Measurements from ENCODE around the gene FGG. TPM values are rescaled to one million over a fixed set of nuclear protein-coding genes. Genes with fewer than 3 reads are reported as not detected.

FGG gene
- total RNA-seq, 1 donor from 2014 or later, result 0.26 TPM

DNA sequence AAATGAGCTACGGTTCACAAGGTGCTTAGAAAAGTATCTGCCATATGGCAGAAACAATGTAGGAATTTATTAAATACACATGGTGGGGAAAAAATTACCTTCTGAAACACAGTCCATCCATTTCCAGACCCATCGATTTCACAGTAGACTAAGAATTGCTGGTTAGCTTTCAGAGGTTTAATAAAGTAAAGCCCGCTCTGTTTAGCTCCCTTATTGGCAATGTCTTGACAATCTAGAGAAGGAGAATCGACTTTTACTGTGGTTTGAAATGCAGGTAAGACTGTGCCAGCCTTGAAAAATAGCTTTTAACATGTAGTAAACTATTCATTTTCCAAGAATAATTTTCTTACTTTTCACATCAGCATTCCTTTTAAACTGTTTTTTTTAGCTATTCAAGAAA lies 2.9 kb downstream of the FGG start:
- DNase-seq (ENCODE audit: low read depth) (no peak), FAIRE-seq (no peak)
- Histone ChIP-seq H3K36me3 (ENCODE audit: control insufficient read depth, insufficient read depth, low read length) (no peaks in the 10 kb centered on the region), H3K4me3 (ENCODE audit: low read depth, low read length) (no peak overlapping the region), H3K27me3 (ENCODE audit: control insufficient read depth, insufficient read depth, low read length) (no peaks in the 10 kb centered on the region)
- TF ChIP-seq, protein P1, sequence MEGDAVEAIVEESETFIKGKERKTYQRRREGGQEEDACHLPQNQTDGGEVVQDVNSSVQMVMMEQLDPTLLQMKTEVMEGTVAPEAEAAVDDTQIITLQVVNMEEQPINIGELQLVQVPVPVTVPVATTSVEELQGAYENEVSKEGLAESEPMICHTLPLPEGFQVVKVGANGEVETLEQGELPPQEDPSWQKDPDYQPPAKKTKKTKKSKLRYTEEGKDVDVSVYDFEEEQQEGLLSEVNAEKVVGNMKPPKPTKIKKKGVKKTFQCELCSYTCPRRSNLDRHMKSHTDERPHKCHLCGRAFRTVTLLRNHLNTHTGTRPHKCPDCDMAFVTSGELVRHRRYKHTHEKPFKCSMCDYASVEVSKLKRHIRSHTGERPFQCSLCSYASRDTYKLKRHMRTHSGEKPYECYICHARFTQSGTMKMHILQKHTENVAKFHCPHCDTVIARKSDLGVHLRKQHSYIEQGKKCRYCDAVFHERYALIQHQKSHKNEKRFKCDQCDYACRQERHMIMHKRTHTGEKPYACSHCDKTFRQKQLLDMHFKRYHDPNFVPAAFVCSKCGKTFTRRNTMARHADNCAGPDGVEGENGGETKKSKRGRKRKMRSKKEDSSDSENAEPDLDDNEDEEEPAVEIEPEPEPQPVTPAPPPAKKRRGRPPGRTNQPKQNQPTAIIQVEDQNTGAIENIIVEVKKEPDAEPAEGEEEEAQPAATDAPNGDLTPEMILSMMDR (IDR thresholded peaks at IDR 0.05; ENCODE audit: insufficient read depth, low read length, severe bottlenecking), result no peak

DNA sequence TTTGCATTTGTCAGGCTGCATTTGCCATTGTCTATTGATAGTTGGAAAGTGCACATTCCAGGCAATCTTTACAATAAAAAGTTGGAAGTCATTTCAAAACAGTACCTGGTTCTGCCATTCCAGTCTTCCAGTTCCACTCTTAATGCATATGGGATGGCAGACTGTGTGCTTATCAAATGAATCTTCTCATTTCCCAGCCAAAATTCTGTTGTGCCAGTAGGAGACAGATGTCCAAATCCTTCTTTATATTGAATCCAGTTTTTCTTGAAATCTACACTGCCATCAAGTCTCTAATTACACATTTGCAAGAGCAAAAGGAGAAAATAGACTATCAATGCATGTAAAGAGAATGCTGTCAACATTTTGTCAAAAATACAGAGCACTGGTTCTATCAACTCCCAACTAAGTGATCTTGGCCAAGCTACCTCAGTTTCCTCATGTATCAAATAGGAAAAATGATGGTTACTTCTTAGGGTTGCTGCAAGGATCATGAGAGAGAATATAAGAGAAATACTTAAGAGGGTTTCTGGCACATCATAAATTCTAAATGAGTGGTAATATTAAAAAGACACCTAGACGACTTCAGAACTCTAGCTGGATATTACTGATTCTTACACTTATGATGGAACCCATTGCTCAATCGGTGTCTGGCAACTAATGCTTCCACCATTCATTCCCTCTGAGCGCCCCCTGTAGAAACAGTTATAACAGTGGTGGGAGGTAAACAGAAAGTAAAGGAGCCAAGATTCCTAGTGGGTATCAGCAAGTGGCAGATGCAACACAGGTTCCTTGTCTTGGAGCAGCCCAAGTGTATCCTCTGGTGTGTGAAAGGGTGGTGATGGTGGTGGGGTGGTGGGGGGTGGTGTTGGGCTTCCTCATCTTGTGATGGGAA lies 3.8 kb downstream of the FGG start:
- DNase-seq (ENCODE audit: low read depth) (no peak), FAIRE-seq (no peak)
- Histone ChIP-seq H3K36me3 (ENCODE audit: control insufficient read depth, insufficient read depth, low read length) (no peaks in the 10 kb centered on the region), H3K4me3 (ENCODE audit: low read depth, low read length) (no peak overlapping the region), H3K27me3 (ENCODE audit: control insufficient read depth, insufficient read depth, low read length) (no peaks in the 10 kb centered on the region)
- TF ChIP-seq, protein P1 (IDR thresholded peaks at IDR 0.05; ENCODE audit: insufficient read depth, low read length, severe bottlenecking), result no peak

DNA sequence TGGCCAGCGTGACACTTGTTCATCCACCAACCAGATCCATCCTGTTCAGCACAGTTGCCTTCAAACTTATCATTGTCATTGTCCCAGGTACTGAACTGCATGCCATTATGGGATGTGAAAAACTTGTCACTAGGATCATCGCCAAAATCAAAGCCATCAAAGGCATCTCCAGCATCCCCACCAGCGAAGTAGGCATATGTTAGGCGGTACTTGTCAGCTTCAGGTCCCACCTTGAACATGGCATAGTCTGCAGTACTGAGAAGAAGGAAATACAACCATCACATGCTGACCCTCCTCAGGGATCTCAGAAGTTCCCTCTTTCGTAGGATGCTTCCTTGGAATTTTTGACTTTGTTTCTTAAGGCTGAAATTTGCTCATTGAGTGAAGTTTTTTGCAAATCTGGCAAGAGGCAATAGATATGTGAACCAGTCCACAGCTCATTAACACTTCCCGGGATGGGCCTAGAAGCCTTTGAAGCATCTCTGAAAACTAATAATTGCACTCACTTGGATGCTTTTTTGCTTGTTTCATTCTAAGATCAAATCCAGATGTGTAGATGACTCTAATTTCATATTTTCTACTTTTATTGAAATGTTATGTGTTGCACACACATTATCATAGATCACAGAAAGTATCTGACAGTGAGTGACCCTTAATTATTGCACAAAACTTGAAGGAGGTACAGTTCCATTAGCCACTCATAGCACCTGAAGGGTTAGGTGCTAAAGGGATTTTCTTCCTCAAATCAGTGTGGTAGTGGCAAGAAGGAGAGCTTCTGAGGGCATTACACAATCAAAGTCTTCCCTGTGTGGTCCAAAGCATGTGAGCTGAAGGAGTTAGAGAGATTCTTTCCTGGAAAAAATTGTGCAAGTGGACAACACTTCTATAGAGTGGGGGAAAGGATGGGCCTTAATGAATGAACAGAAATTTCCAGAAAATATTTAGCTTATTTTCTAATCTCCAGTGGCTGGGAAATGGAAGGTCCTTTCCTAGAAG lies 5.4 kb downstream of the FGG start:
- TF ChIP-seq, protein P1 (IDR thresholded peaks at IDR 0.05; ENCODE audit: insufficient read depth, low read length, severe bottlenecking), result no peak
- FAIRE-seq (no peak), DNase-seq (ENCODE audit: low read depth) (no peak)
- Histone ChIP-seq H3K27me3 (ENCODE audit: control insufficient read depth, insufficient read depth, low read length) (no peaks in the 10 kb centered on the region), H3K36me3 (ENCODE audit: control insufficient read depth, insufficient read depth, low read length) (no peaks in the 10 kb centered on the region), H3K4me3 (ENCODE audit: low read depth, low read length) (no peak overlapping the region)

DNA sequence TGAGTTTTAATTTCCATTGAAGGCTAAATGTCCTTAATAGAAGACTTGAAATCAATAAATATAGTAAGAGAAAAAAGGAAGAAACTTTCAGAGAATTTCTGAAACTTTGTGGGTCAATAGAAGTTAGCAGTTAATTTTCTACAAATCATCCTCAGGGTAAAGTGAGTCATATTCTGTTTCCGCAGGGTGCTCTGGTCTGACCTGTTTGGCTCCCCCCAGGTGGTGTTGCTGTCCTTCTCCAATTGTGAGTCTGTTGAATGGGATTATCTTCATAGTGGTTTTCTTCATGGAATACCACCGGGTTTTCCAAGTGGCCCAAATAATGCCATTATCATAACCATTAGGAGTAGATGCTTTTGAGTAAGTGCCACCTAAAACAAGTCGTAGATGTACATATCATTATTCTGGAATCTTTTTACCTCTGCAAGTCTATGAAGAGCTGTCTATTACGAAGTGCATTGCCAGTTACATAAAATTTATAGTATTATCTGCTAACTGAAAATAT lies 7.7 kb downstream of the FGG start:
- Histone ChIP-seq H3K27me3 (ENCODE audit: control insufficient read depth, insufficient read depth, low read length) (no peaks in the 10 kb centered on the region), H3K36me3 (ENCODE audit: control insufficient read depth, insufficient read depth, low read length) (no peaks in the 10 kb centered on the region), H3K4me3 (ENCODE audit: low read depth, low read length) (no peak overlapping the region)
- FAIRE-seq, result no peak
- TF ChIP-seq, protein P1 (IDR thresholded peaks at IDR 0.05; ENCODE audit: insufficient read depth, low read length, severe bottlenecking), result no peak
- peak; percentile 62 for DNase-seq (ENCODE audit: low read depth)

DNA sequence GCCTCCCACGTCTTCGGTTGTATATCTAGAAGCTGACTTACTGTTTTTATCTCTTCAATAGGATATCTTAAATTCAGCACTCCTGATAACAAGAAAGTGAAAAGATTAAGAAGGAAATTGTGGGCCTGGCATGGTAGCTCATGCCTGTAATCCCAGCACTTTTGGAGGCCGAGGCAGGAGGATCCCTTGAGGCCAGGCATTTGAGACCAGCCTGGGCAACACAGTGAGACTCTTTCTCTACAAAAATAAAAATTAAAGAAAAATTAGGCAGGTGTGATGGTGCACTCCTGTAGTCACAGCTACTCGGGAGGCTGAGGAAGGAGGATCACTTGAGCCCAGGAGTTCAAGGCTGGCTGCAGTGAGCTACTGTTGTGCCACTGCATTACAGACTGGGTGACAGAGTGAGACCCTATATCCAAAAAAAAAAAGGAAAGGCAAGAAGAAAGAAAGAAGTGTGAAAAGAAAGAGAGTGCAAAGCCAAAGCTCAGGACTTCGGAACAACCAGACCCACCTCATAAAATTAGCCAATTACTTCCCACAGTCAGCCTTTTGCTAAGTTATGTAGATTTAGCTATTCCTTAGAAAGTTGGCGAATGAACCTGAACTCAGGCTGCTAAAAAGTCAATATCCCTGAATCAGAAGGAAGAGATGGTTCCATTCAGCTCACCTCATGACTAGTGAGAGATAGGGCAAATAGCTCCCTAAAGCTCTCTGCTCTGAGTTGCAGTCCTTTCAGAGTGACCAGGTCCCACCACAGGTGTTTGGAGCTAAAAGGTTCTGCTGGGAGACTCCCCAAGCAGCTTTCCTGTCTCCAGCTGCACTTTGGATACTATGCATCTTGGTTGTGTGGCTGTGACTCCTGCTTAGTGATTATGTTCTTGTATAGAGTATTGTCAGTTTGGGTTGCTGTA lies 9.2 kb downstream of the FGG start:
- no peaks in the 10 kb centered on the region for H3K36me3 ChIP-seq (ENCODE audit: control insufficient read depth, insufficient read depth, low read length)
- DNase-seq (ENCODE audit: low read depth), result no peak
- no peak for FAIRE-seq
- H3K4me3 ChIP-seq (ENCODE audit: low read depth, low read length), result no peak overlapping the region
- TF ChIP-seq, protein P1 (IDR thresholded peaks at IDR 0.05; ENCODE audit: insufficient read depth, low read length, severe bottlenecking), result no peak
- no peaks in the 10 kb centered on the region for H3K27me3 ChIP-seq (ENCODE audit: control insufficient read depth, insufficient read depth, low read length)
